NOMO-1 (cell line): ENCODE results near the gene AGR2.

Experiments
- DNase-seq, 2 experiments: peaks; one replicate each; lab custom pipeline; 2025; ENCODE audit not compliant: unreplicated experiment in 2 of 2; lab: John Stamatoyannopoulos, UW

The AGR2 gene

GRCh38 chr7:16815001-16815400 lies 10.2 kb upstream of the AGR2 start:
- DNase-seq, result no peak

GRCh38 chr7:16813232-16813616 lies 8.4 kb upstream of the AGR2 start:
- peak; percentile 70 to 81 for DNase-seq

GRCh38 chr7:16812542-16813231 lies 7.9 kb upstream of the AGR2 start:
- DNase-seq, result no peak

DNA sequence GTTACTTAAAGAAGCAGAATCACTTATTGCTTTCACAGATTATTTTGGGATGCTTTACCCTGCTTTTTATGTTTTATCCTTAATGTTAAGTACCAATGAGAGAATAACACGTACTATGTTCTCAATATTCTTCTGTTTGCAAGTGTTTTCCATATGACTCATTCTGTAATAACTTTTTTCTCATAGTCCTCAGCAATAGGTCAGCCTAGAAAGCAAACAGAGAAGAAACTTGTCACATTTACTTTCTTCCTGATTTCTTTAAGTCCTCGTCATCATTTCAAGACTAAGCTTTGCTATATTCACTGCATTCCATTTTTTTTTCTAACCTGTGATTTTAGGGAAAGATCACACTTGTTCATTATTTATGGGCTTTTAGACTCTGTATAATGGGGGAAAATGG lies 6.8 kb upstream of the AGR2 start:
- DNase-seq, result peak in 1 of 2 experiments; percentile 52

DNA sequence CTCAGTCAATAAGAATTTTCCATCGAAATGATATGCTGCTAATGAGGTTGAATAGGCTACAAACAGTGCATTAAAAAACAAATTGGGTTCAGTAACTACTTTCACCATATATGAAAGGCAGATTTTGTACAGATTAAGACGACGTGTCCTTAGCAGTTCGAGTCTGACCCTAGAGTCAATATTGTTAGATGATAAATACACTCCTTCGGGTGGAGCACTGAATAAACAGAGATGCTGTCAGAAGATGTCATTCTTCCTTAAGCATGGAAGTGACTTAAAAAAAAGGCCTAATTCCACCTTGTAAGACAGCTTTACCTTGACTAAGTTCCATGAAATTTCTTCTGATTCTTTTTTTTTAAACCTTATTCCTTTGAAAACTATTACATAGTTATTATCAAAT lies 5.8 kb upstream of the AGR2 start:
- DNase-seq, result no peak

- no peak for DNase-seq
These were observed 5.3 kb upstream of the AGR2 start for GRCh38 chr7:16810112-16810511.

DNA sequence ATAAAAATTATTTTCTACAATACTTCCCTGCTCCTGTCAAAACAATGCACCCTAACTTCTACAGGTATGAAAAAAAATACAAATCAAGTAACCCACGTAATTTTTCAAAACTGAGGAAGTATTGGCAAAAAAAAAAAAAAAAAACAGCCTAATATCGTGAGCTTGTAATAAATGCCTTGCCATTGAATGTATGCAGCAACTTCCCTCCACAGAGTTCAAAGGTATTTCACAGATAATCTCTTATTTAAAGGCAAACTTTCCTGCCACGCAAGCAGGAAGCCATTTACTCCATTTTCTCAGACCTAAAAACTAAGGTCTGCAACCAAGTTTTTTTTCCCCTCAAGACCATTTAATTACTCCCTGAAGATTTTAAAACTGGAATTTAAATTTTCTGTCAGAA lies 642 bp upstream of the AGR2 start:
- DNase-seq, result peak in 1 of 2 experiments; percentile 25

DNA sequence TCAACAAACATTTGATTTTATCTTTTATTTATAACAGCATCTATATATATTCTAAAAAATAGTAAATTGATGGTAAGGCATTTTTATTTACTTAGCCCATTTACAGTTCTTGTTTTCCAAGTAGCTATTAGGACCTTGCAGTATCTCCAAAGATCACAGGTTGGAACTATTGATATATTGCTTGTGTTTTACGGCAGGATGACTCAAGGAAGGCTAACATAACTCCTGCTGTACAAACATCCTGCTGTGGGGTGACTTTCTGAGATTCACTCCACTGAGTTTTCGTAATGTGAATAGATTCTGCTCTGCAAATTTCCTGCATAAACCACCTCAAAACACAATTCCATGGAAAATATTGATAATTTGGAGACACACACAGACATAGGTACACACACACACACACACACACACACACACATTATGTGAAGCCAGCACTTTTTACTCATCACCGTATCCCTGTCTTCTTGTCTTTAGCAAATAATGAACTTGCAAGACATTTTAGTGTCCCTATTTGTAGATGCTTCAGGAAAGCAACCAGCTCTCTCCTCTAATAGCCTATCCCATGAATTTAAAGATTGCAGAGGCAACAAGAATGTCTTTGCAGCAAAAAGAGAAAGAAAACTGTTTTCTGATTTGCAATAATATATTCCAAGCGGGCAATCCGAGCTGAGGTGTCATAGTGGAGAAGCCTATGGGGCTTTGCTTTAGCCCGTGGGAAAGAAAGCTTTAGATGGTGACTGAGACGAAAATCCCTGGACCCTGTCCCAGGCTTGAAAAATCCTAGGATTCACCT lies 722 bp downstream of the AGR2 start:
- no peak for DNase-seq

DNA sequence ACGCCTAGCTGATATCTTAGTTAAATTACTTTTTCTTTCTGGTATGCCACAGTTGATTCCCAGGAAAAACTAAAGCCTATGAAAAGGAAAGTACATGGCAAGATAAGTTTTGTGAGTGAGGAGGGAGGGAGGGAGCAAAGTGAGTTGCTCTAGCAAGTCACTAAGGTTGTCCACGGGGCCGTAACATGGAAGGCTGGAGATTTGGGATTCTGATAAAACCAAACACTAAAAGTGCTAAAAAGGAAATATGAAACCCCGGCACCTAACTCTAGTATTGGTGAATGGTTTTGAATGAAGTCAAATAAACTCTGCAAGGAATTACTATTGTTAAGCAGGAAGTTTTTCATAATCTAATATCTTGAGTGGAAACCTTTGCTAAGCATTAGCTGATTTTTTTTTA lies 1.7 kb downstream of the AGR2 start:
- DNase-seq, result no peak

- DNase-seq, result no peak
These were observed 3.2 kb downstream of the AGR2 start for GRCh38 chr7:16801579-16801978.

GRCh38 chr7:16801111-16801542 lies 3.7 kb downstream of the AGR2 start:
- DNase-seq, result peak; percentile 44 to 71

- DNase-seq, result no peak
These were observed 9.2 kb downstream of the AGR2 start for GRCh38 chr7:16795624-16796023.

- no peak for DNase-seq
These were observed 9.8 kb downstream of the AGR2 start for GRCh38 chr7:16794986-16795385.

GRCh38 chr7:16791905-16792698 lies 12.7 kb downstream of the AGR2 start:
- no peak for DNase-seq

DNA sequence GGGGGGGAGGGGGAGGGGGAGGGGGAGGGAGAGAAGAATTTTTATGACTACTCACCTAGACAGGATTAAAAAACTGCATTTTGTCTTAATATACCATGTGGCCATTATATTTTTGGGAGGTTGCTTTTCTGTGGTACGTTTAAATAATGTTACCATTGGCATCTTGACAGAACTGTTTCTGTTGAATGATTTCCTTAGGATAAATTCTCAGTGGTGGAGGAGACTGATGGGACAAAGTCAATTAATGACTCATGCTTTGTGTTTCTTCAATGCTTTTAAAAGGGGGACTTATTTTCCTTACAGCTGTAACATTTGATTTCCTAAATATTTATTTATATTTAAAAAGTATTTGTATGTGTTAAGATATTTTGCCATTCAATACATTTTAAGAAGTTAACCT lies 13.7 kb downstream of the AGR2 start:
- DNase-seq, result no peak

- DNase-seq, result no peak
These were observed 17.7 kb downstream of the AGR2 start for GRCh38 chr7:16787127-16787526.

GRCh38 chr7:16786257-16786656 lies 18.5 kb downstream of the AGR2 start:
- DNase-seq, result no peak

DNA sequence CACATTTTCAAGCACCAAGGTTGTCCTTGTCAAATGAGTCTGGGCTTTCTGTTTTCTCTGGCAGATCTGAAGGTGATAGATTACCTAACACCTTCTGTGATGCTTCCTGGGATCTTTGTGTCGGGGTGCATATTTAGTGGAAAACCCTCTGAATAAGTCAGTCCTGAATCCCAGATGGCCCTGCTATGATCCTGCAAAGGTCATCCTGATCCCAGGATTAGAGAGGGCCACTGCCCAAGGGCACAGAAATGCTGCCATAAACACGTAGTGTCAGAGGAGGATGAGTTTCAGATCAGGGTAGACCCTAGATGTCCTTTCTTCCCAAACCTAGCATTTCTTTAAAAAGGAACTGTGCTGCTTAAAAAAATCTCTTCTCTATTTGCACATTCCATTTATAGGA lies 19.0 kb downstream of the AGR2 start:
- DNase-seq, result no peak

GRCh38 chr7:16785321-16785720 lies 19.5 kb downstream of the AGR2 start:
- DNase-seq, result no peak

- no peak for DNase-seq
These were observed 24.2 kb downstream of the AGR2 start for GRCh38 chr7:16780596-16780995.

GRCh38 chr7:16779051-16779450 lies 25.7 kb downstream of the AGR2 start:
- peak in 1 of 2 experiments; percentile 13 for DNase-seq
